GM18508 (cell line): ENCODE measurements around the gene GPC6.

Source experiments
- ATAC-seq: cut with Tn5 transposase; IDR thresholded peaks from one replicate; pipeline ENCODE4 v1.9.1; 2021; ENCODE audit warnings: moderate number of reproducible peaks; ENCODE audit not compliant: insufficient read depth, unreplicated experiment

The GPC6 gene

DNA sequence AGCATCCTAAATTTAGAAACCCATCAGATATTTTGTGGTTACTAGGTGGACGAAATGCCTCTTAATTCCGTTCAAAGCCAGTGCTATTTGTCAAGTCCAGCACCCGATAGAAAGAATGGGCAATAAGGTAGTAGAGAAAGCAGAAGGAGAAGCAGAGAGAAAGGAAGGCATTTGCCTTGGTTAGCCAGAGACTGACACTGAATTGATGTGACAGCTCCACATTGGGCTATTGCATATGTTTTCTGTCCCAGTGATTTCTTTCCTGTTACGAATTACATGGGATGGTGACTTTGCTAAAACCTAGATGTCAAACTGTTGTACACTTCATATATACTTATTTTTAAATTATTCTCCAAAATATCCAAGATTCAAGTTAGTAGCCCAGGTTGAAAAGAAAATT lies 710.3 kb downstream of the GPC6 start:
- no peak for ATAC-seq

DNA sequence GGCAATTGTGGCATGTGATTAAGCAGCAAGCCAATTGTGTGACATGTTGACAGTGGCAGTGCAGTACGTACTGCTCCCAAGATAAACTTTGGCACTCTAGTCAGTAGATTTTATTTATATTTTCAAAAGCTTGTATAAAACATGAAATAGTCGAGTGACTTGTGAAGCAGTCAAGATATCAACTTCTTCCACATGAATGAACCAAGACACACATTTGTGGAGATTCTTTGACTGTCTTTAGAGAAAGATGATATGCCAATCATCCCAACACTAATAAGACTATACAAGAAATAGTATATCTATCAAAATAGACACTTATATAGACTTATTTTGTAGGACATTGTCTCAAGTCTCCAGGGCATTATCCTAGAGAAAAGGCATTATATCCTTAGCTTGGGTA lies 714.8 kb downstream of the GPC6 start:
- no peak for ATAC-seq

DNA sequence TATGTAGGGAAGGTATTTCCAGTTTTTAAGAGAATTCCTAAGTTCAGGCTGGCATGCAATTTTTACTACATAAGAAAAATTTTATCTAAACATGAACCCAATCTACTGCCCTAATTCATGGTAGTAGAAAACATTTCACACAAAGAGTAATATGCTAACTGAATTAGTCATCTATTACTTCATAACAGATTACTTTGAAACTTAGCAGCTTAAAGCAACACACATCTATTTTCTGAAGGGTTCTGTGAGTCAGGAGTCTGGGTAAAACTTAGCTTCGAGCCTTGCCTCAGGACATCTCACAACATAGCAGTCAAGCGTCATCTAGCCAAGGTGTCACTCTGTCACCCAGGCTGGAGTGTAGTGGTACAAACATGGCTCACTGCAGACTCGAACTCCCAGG lies 715.4 kb downstream of the GPC6 start:
- no peak for ATAC-seq

DNA sequence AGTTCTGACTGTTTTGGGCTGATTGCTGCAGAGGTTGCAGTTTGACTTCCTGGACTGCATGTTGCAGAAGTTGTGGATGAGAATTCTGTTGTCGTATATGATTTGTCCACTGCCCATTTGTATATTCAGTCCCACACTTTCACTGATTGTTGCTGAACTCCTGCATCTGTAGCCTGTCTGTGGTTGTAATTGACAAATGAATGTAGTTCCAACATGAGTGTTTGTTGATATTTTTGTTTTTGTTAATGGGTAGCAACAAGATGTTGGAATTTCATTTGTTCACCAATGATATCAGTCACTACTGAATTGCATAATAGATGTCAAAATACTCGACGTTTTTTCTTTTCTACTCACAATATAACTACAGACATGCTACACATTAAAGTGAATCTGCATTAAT lies 719.0 kb downstream of the GPC6 start:
- no peak for ATAC-seq

DNA sequence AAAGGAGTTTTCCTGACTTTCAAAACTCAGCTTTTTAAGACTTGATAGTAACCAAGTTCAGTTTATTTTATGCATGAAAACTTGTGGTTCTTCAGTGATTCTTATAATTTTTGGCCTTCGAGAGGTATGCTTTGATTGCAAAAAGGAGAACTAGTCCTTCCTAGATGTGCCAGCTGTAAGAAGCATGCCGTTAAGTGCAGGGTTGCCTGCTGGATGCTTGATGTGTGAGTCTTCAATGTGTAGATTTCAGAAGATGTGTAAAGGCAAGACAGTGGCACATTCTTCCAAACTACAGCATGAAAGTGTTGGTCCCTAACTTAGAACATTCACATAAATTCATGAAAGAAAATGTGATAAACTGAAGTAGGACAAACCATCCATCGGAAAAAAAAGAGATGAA lies 720.4 kb downstream of the GPC6 start:
- ATAC-seq, result no peak

DNA sequence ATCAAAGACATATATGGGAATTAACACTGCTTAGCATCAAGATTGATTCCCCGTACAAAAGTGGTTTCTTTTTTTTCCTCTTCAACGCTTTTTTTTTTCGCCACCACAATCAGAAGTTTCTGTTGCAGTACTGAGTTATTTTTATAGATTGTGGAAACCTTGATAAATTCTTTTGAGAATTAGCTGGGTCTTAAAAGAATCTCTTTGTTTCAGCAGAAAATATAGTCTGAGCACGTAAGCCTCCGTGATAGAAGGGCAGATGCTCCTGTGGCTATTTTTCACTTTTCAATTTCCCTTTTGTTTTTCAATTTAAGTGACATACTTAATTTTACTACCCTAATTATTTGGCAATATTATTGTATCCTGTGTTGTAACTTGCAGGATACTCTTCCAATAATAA lies 721.0 kb downstream of the GPC6 start:
- no peak for ATAC-seq

DNA sequence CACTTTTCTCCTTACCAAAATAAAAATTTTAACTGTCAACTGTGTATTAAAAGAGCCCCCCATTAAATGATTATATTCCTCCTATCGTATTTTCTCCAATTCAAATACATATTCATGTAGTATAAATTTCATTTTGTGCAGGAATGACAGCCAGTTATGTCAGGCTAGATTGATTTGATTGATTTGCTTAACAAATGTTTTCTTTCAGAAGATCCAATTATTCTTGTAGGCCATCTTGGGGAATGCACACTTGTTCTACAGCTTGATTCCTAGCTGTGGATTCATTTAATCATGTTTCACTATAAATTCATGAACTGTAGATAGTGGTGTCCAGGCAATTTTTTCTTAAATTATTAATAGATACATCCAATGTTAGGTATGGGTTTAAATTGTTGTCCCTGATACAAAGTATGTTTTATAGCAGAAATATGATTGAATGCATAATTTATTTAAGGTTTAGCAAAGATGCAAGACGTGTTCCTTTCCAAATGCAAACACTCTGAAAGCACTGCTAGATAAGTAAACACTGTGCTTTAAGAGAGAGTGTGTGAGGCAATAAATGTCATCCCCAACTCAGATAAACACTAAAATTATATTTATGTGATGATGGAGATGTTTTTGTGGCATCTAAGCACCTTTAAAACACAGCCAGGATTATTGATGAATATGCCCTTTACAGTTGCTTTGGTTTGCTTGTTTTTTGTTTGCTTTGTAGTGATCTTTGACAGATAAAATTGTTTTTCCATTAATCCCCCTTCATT lies 721.7 kb downstream of the GPC6 start:
- ATAC-seq, result no peak

DNA sequence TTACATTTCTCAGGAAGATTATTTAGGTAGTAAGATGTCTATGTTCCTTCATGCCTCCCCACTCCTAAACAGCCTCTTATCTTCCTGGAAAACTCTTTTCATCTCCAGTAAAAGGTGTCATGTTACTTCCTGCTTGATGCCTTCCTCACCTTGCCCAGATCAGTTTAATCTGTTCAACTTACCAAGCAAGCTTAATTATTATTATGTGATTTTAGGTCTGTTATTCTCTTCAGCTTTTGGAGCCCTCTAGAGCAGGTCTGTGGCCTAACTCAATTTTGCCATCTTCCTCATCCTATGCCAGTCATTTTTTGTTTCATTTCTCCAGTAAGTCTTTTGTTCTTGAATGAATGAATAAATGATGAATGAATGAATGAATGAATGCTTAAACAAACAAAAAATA lies 724.5 kb downstream of the GPC6 start:
- no peak for ATAC-seq

DNA sequence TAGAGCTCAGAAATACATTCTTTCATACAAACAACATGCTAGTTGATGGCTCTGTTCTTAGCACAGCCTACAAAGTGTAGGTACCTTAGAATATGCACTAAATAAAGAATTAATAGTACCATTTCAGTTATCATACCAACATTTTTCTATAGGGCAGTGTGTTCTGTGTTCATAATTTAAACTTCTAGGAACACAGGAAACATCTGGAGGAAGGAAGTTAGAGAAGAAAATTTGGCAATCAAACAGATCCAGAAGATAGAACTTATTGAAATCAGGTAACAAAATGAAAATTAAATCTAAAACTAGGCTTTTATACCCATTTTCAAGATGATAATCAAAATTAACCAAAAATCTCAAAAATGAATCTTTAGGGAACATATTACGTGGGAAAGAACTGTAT lies 725.3 kb downstream of the GPC6 start:
- ATAC-seq, result no peak

DNA sequence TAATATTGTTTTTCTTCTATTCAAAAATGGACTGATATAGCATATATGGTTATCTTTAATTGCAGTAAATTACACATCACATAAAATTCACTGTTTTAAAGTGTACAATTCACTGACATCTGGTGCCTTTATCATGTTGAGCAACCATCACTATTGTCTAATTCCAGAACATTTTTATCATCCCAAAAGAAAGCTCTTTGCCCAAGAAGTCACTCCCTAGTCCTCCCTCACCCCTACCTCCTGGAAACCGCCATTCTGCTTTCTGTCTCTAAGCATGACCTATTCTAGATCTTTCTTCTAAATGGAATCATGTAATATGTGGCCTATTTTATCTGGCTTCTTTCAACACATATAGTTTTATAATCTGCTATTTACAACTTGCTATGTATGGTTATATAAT lies 727.2 kb downstream of the GPC6 start:
- ATAC-seq, result no peak

DNA sequence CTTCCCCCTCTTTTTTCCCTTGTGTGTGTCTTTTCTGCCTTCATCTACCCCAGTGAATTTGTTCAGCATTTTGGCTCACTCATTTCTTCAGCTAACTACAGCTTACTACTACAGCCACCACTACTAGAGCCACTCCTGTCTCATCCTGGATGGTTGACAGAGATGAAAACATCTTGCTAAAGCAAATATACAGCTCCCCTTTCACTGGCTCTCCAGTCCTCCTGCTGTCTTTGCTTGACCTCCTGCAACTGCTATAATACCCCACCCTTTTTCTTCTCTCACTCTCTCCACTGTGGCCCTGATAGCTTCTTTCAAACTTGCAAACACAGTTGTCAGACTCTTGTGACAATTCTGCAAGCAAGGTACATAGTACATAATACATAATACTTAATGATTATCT lies 729.3 kb downstream of the GPC6 start:
- ATAC-seq, result no peak

DNA sequence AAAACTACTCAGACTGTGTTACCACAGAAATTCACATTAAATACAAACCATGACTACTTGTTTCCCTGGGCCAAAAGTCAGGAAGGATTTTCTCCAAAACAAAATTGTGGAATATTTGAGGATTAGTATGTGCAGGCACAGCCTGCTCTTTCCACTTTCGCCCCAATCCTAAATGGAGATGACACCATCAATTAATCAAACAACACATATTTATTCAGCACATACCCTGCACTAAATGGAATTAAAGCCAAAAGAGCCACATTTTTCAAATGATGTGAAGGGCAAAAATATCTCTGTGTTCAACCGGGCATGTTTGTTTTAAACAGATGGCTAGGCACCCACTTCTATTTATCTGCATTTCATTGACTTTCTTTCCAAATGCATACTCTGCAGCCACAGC lies 729.8 kb downstream of the GPC6 start:
- ATAC-seq, result no peak

DNA sequence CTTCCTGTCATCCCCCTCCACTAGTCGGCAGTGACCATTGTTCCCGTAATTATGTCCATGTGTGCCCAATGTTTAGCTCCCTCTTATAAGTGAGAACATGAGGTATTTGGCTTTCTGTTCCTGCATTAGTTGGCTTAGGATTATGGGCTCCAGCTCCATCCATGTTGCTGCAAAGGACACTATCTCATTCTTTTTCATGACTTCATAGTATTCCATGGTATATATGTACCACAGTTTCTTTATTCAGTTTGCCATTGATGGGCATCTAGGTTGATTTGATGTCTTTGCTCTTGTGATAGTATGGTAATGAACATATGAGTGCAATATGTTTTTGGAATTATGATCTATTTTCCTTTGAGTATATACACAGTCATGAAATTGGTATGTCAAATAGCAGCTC lies 730.8 kb downstream of the GPC6 start:
- ATAC-seq, result no peak

DNA sequence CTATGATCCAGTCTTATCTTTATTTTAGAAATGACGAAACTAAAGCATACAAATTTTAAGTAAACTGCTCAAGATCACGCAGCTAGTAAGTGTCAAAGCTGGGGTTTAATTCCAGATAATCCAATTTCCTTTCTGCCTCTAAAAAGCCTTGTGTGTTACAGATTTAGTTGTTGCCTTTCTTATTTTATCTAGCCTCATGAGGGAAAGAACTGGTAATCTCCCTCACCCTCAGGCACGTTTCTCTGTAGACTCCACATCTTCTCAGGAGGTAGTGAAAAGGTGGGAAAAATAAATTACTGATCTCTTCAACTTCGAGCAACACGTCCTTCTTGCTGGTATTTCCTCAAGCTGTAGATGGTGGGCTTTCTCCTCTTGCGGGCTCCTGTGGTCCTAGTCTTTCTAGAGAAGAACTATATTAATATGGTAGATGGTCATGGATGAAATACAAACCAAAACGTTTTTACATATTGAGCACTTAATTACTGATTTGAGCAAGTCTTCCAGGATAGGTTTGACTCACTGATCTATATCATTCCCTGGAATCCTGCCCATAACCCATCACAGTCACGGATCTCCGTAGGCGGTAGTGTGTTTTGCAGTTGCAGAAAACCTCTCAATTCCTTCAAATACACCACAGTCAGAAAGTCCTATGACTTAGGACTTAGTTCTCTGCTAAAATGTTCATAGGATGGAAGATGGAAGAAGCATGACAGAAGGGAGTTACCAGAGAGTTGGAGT lies 733.4 kb downstream of the GPC6 start:
- ATAC-seq, result no peak

DNA sequence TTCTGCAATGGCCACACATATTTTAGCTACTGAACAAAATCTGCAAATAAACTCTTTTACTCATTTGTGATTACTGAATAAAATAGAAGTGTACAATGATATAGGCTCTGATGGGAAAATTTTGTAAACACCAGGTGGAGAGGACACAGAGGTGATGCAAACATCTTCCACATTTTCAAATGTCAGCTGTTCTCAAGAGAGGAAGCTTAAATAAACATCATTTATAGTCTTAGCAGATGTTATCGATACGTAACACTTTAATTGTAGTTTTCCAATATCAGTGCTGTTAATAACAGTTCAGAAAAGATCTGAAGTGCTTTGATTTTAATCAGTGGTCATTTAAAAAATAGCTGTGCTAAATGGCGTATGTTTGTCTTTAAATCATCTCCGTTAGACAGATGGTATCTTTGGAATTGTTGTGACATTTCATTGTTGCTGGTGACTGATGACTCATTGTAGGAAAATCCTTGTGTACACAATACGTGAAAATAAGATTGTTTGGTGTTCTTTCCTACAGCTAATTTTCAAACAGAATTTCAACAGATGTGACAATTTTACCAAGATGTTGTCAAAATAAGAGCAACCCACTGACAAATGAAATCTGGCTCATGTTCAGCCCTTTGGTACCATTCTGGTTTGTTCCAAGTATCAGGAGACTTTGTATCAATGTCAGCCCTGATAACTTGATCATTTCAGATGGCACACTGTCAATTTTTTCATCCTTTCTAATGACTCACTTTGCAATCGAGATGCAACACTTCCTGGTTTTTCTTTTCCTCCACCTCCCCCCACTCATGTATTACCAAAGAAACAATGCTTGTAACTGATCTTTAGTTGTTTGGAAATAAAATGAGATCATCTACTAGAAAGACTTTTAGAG lies 736.9 kb downstream of the GPC6 start:
- no peak for ATAC-seq

DNA sequence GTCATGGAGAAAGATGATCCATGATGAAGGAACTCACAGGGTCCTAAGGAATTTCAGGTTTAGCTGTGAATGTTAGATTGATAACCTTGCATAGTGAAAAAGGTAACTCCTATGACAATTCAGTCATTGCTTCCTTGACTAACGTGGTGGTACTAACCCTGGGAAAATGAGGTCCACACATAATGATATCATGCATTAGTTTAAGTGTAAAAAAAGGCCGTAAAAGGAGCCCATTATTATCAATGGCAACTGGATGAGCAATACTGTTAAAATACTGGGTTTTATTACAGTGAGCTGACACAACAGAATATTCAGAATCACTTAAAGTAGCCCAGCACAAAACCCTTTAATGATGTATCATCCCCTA lies 737.5 kb downstream of the GPC6 start:
- ATAC-seq, result no peak

DNA sequence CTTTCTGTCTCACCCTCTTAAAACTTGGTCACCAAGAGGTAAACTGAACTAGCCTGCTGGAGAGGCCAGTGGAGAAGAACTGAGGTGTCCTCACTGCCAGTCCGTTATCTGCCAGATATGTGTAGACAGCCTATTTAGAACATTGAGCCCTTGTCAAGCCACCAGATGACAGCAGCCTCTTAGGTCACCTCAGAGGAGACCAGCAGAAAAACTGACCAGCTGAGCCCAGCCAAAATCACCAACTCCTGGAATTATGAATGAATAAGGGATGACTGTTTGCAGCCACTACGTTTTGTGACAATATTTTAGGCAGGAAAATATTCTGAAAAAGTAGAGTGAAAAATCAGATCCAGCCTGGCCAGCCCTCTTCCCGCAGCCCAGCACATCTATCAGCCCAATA lies 739.0 kb downstream of the GPC6 start:
- no peak for ATAC-seq

DNA sequence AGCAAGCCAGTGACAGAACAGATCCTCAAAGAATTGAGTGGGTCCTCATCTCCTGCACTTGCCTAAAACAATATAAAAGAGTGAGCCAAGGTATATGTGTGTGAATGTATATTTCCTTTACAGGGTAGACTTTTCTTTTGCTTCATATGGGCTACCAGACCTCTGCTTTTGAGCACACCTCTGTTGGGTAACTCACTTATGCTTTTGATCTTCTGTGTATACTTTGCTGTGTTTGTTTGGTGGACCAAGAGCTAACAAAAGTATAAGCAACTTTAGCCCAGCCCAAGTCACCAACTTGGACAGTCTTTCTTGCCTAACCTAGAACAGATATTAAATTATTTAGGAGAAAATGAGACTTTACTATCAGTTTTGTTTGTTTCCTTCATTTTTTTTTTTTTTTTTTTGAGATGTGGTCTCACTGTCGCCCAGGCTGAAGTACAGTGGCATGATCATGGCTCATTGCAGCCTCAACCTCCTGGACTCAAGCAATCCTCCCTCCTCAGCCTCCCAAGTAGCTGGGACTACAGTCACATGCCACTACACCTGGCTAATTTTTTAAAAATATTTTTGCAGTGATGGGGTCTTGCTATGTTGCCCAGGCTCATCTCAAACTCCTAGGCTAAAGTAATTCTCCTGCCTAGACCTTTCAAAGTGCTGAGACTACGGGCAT lies 739.8 kb downstream of the GPC6 start:
- no peak for ATAC-seq

DNA sequence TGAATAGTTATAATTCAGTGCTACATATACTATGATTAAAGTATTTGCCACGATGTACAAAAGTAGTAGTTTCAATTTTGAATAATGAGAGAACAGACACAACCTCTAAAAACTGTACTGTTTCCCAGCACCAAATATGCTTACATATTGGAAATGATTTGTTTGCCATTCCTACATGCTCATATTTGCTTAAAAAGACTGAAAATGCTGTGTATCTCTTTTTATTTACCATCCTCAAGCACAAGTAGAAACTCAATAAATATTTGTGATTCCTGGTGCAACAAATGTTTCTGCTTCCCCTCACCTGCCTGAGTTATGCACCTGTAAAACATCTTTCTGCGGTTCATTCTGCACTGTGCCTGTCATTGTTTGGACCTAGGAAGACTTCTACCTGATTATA lies 740.7 kb downstream of the GPC6 start:
- ATAC-seq, result no peak

DNA sequence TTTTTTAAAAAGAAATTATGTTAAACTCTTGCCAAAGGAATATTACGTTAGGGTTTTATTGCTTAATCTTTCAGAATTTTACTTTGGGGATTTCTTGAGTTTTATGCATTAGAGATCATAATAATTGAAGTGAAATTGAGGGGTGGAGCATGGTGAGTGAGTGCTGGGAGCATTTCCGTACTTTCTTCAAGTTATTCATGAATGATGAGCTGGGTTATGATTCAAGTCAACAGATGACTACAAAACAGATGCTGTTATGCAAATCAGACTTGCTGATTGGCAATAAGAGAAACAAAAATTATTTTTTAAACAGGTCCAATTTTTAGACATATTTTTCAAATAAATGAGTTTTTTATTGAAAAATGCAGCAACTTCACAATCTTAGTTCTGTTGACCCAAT lies 748.6 kb downstream of the GPC6 start:
- no peak for ATAC-seq

DNA sequence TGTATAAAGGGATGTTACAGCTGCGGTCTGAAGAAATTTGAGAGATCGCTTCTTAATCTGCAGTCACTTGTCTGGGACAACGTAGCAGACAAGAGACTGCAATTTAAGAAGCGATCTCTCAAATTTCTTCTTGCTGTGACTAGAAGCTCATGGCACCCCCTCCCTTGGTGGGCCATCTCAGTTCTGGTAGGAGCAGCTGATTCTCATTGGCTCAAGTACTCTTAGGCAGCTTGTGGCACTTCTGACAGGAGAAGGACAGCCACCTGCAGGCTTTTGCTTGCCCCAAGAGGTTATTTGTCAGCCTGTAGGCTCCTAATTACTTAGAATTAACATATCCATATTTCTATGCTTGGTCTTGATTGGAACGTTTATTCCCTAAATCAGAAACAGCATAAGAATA lies 749.9 kb downstream of the GPC6 start:
- no peak for ATAC-seq
